Heart left ventricle (tissue), 16 donors: ENCODE results near the gene SLC25A18. TPM values are rescaled to one million over a fixed set of nuclear protein-coding genes. Genes with fewer than 3 reads are reported as not detected.
"Not testable (repeated sequence)": the region's sequence is repeated elsewhere in the genome, so short reads cannot be mapped to it uniquely, and the experiment has no call there.

ENCODE experiments used
- ATAC-seq, 4 donors: fragments of 200-7000 bp; cut with Tn5 transposase; one replicate each; pipeline ENCODE4 v1.9.1; 2020 to 2022; ENCODE audit warnings: moderate library complexity in 4 of 4, mild to moderate bottlenecking in 3 of 4, moderate number of reproducible peaks in 1 of 4
- DNase-seq, 5 donors: peaks; one replicate each; pipeline ENCODE4 v3.0.0-alpha.2; 2020
- H3K27ac ChIP-seq, 12 donors: fragments of 200-600 bp; sonication (generic) in 4 of 12; one replicate each; pipeline versions ENCODE4 v1.5.0 to v1.8.0; 2016 to 2022; ENCODE audit warnings: mild to moderate bottlenecking in 2 of 12
- H3K27me3 ChIP-seq, 9 donors: fragments of 200-600 bp; sonication (generic) in 2 of 9; one replicate each; pipeline versions ENCODE4 v1.5.1 to v1.8.0; 2016 to 2022; ENCODE audit warnings: mild to moderate bottlenecking in 3 of 9
- H3K36me3 ChIP-seq, 9 donors: fragments of 200-600 bp; sonication (generic) in 2 of 9; one replicate each; pipeline versions ENCODE4 v1.5.0 to v1.8.0; 2018 to 2022; ENCODE audit warnings: mild to moderate bottlenecking in 2 of 9
- H3K4me1 ChIP-seq, 12 donors: fragments of 200-600 bp; sonication (generic) in 4 of 12; one replicate each; pipeline versions ENCODE4 v1.5.0 to v1.8.0; 2016 to 2022; ENCODE audit warnings: mild to moderate bottlenecking in 3 of 12
- H3K4me3 ChIP-seq, 12 donors: fragments of 200-600 bp; sonication (generic) in 4 of 12; one replicate each; pipeline versions ENCODE4 v1.5.0 to v1.8.0; 2017 to 2022; ENCODE audit warnings: mild to moderate bottlenecking in 9 of 12, moderate library complexity in 4 of 12
- H3K9me3 ChIP-seq, 12 donors: fragments of 200-600 bp; sonication (generic) in 4 of 12; one replicate each; pipeline versions ENCODE4 v1.5.0 to v1.8.0; 2016 to 2022; ENCODE audit warnings: mild to moderate bottlenecking in 1 of 12
- CTCF ChIP-seq, 12 donors: fragments of 200-600 bp; sonication (generic) in 4 of 12; IDR thresholded peaks; one replicate each; pipeline versions ENCODE4 v1.5.0 to v1.8.0; 2018 to 2022; ENCODE audit warnings: antibody characterized with exemption in 12 of 12, mild to moderate bottlenecking in 5 of 12
- POLR2A ChIP-seq, 2 donors: fragments of 450-650 bp; IDR thresholded peaks; one replicate each; pipeline ENCODE4 v1.6.1; 2017; ENCODE audit warnings: antibody characterized with exemption in 2 of 2, mild to moderate bottlenecking in 2 of 2, moderate library complexity in 2 of 2
- WGBS, 4 donors: extraction: QIAGEN DNeasy Blood & Tissue Kit in 2 of 4; methylation state at CpG; one replicate each; pipeline versions ENCODE4 v1.1.5 to v1.1.7; 2013 to 2018; 5-methylcytosine and 5-hydroxymethylcytosine counted together
- intact Hi-C, 10 donors: fragments of 100-400 bp; cut with DNase I; formaldehyde crosslinking; loops; one replicate each; pipeline versions ENCODE4 v1.11.1 to v1.14.2; 2022
- polyA plus RNA-seq, 2 donors: library from polyadenylated mRNA; stranded (reverse); fragments of 200-250 nt; gene quantifications; one replicate each; pipeline ENCODE4 v1.2.3, GENCODE V29; 2013
- total RNA-seq, 9 donors: library from RNA; depleted of rRNA in 2 of 9; stranded (reverse); fragments of >200 nt in 2 of 9; fragmentation: NEBNext Ultra II Directional in 3 of 9; extraction: Animal tissue kit (Norgen Biotek cat#: 25700) in 3 of 9; gene quantifications; one replicate each; pipeline versions ENCODE4 v1.1.0 to v1.2.4, GENCODE V29; 2016 to 2023
- donor health status: ischemic (EF 13 %, LVEDD 7.1; RV severe dilation, severe dysfunction).
- donor health status: healthy with polysubstance abuse.
- donor health status: DM: no; HTN: yes; CAD: no.
- donor health status: DM: no; HTN: no; CAD: no.
- donor health status: ischemic (EF 25% LVEDD 6.9; RV normal size, moderate dysfunction).
- donor health status: ischemic (EF 25% LVEDD 5.7; RV mildly dilated, moderate dysfunction).
- donor health status: healthy.
- donor health status: DM: yes; HTN: yes; CAD: no.
- donor health status: ischemic (EF 35%, LVEDD 5.7; RV mildly dilated, moderate dysfunction).
- donor health status: nonischemic (EF 11% LVEDD 7.7; RV severe dilation, severe dysfunction).
- donor health status: DM: yes; HTN: yes; CAD: no.
- donor health status: PGD.
- donor health status: ischemic (EF 29% LVEDD 5.4; RV normal size, mild dysfunction).
- donor health status: nonischemic (EF 23%, LVEDD 6.1; RV moderate dilation, normal function).

SLC25A18 gene
- total and polyA plus RNA-seq, 11 donors: 0.27 to 10.2 (median 1.9) TPM

- Histone ChIP-seq H3K9me3 (no peaks in the 10 kb centered on the region), H3K36me3 (no peaks in the 10 kb centered on the region), H3K27ac (no peak overlapping the region), H3K4me1 (peaks cover 0 to 29% (median 18%) of the 10 kb centered on the region in 12 donors), H3K27me3 (no peaks in the 10 kb centered on the region), H3K4me3 (no peak overlapping the region)
- WGBS, 4 donors: 94 to 97% (median 97%) methylated on average over 9 of the region's 9 CpGs
- no peak for DNase-seq
- TF ChIP-seq POLR2A (IDR thresholded peaks at IDR 0.05): no peak
- TF ChIP-seq CTCF (IDR thresholded peaks at IDR 0.05): no peak
- no peak for ATAC-seq
- intact Hi-C loops: loop anchor here in 1 of 10 donors (10.0 kb wide), 1 partner anchor 66 kb away; the partner anchor contains the start of gene SLC25A18
These were observed 67.8 kb downstream of the SLC25A18 start for GRCh38 chr22:17631076-17631565.

- no peaks in the 10 kb centered on the region for H3K36me3 ChIP-seq
- DNase-seq: no peak
- H3K27ac ChIP-seq: no peak overlapping the region
- H3K4me1 ChIP-seq: peaks cover 0 to 17% (median 9%) of the 10 kb centered on the region in 12 donors
- no peaks in the 10 kb centered on the region for H3K9me3 ChIP-seq
- H3K27me3 ChIP-seq: no peaks in the 10 kb centered on the region
- no peak overlapping the region for H3K4me3 ChIP-seq
- intact Hi-C loops: loop anchor here in 1 of 10 donors (10.0 kb wide), 1 partner anchor 69 kb away; the partner anchor contains the start of gene SLC25A18
- ATAC-seq: no peak
- TF ChIP-seq CTCF (IDR thresholded peaks at IDR 0.05) (no peak), POLR2A (IDR thresholded peaks at IDR 0.05) (no peak)
- 85 to 92% (median 87%) methylated on average over 4 of the region's 4 CpGs for WGBS, 4 donors
These were observed 70.1 kb downstream of the SLC25A18 start for GRCh38 chr22:17633217-17633997.

- Histone ChIP-seq H3K4me1 (peaks cover 0 to 16% (median 9%) of the 10 kb centered on the region in 12 donors), H3K27ac (no peak overlapping the region), H3K9me3 (no peaks in the 10 kb centered on the region), H3K27me3 (no peaks in the 10 kb centered on the region), H3K4me3 (no peak overlapping the region), H3K36me3 (no peaks in the 10 kb centered on the region)
- 85 to 92% (median 89%) methylated on average over 3 of the region's 3 CpGs for WGBS, 4 donors
- DNase-seq: no peak
- intact Hi-C loops: loop anchor here in 1 of 10 donors (10.0 kb wide), 1 partner anchor 69 kb away; the partner anchor contains the start of gene SLC25A18
- no peak for ATAC-seq
- no peak for TF ChIP-seq CTCF (IDR thresholded peaks at IDR 0.05)
- TF ChIP-seq POLR2A (IDR thresholded peaks at IDR 0.05): no peak
These were observed 70.7 kb downstream of the SLC25A18 start for GRCh38 chr22:17633998-17634323.

- H3K27me3 ChIP-seq: no peaks in the 10 kb centered on the region
- no peak for DNase-seq
- no peaks in the 10 kb centered on the region for H3K9me3 ChIP-seq
- no peak for ATAC-seq
- no peak overlapping the region for H3K27ac ChIP-seq
- peaks cover 0 to 14% (median 10%) of the 10 kb centered on the region in 12 donors for H3K4me1 ChIP-seq
- intact Hi-C loops: loop anchor here in 3 of 10 donors (5.0 to 10.0 kb wide), 3 partner anchors 62 to 70 kb away; partner anchors contain the start of gene SLC25A18 (in 1 of the 3)
- TF ChIP-seq POLR2A (IDR thresholded peaks at IDR 0.05) (no peak), CTCF (IDR thresholded peaks at IDR 0.05) (no peak)
- 88 to 97% (median 90%) methylated on average over 3 of the region's 3 CpGs for WGBS, 4 donors
- H3K36me3 ChIP-seq: no peaks in the 10 kb centered on the region
- H3K4me3 ChIP-seq: no peak overlapping the region
These were observed 71.4 kb downstream of the SLC25A18 start for GRCh38 chr22:17634696-17635095.

GRCh38 chr22:17636850-17637249, 73.6 kb downstream of the SLC25A18 start:
- not testable (repeated sequence) for H3K4me3 ChIP-seq, ATAC-seq, DNase-seq, H3K9me3 ChIP-seq, H3K36me3 ChIP-seq, H3K27me3 ChIP-seq
- intact Hi-C loops: loop anchor here in 3 of 10 donors (5.0 to 10.0 kb wide), 3 partner anchors 65 to 72 kb away; partner anchors contain the start of gene SLC25A18 (in 1 of the 3)
- WGBS, 4 donors: 89 to 92% (median 89%) methylated on average over 10 of the region's 10 CpGs
- peak overlapping the region in 1 of 12 donors; percentile 99 for H3K27ac ChIP-seq
- peaks cover 0 to 26% (median 15%) of the 10 kb centered on the region in 12 donors for H3K4me1 ChIP-seq
